HG03521 (cell line): Measurements from ENCODE around the gene KIF13A.
"Not testable (repeated sequence)": the region's sequence is repeated elsewhere in the genome, so short reads cannot be mapped to it uniquely, and the experiment has no call there.

ENCODE experiments used
- ATAC-seq: cut with Tn5 transposase; IDR thresholded peaks from one replicate; pipeline ENCODE4 v1.9.1; 2021; ENCODE audit warnings: mild to moderate bottlenecking, moderate library complexity; ENCODE audit not compliant: unreplicated experiment

KIF13A gene

GRCh38 chr6:17999425-17999824 is 12.0 kb upstream of the KIF13A start:
- no peak for ATAC-seq

- no peak for ATAC-seq
Measured at GRCh38 chr6:17998442-17998841, 11.0 kb upstream of the KIF13A start.

- ATAC-seq, result no peak
Measured at GRCh38 chr6:17998003-17998402, 10.6 kb upstream of the KIF13A start.

- no peak for ATAC-seq
Measured at GRCh38 chr6:17995414-17995813, 8.0 kb upstream of the KIF13A start.

GRCh38 chr6:17994019-17994418 is 6.6 kb upstream of the KIF13A start:
- no peak for ATAC-seq

- ATAC-seq, result no peak
Measured at GRCh38 chr6:17988422-17988944, 1.0 kb upstream of the KIF13A start.

GRCh38 chr6:17987697-17988421 is 424 bp upstream of the KIF13A start:
- ATAC-seq, result peak; percentile 63

GRCh38 chr6:17986656-17987446 is 584 bp downstream of the KIF13A start:
- ATAC-seq, result peak; percentile 21

- ATAC-seq, result no peak
Measured at GRCh38 chr6:17985934-17986655, 1.3 kb downstream of the KIF13A start.

GRCh38 chr6:17984812-17985670 is 2.4 kb downstream of the KIF13A start:
- ATAC-seq, result no peak

- ATAC-seq, result no peak
Measured at GRCh38 chr6:17984399-17984798, 3.0 kb downstream of the KIF13A start.

- no peak for ATAC-seq
Measured at GRCh38 chr6:17983730-17984129, 3.7 kb downstream of the KIF13A start.

GRCh38 chr6:17980329-17980728 is 7.1 kb downstream of the KIF13A start:
- ATAC-seq, result no peak

- no peak for ATAC-seq
Measured at GRCh38 chr6:17979479-17979878, 8.0 kb downstream of the KIF13A start.

GRCh38 chr6:17976258-17976657 is 11.2 kb downstream of the KIF13A start:
- not testable (repeated sequence) for ATAC-seq

- ATAC-seq, result no peak
Measured at GRCh38 chr6:17974570-17975368, 12.7 kb downstream of the KIF13A start.

- no peak for ATAC-seq
Measured at GRCh38 chr6:17972978-17973622, 14.3 kb downstream of the KIF13A start.

GRCh38 chr6:17972074-17972952 is 15.1 kb downstream of the KIF13A start:
- ATAC-seq, result no peak
